NCI-H146 treated with DMSO at 0.1 percent for 48 hours (cell line): ENCODE results near the gene ARHGEF12.

Experiments
- DNase-seq: peaks from one replicate; lab custom pipeline; 2025; ENCODE audit not compliant: unreplicated experiment; lab: John Stamatoyannopoulos, UW

The ARHGEF12 gene

DNA sequence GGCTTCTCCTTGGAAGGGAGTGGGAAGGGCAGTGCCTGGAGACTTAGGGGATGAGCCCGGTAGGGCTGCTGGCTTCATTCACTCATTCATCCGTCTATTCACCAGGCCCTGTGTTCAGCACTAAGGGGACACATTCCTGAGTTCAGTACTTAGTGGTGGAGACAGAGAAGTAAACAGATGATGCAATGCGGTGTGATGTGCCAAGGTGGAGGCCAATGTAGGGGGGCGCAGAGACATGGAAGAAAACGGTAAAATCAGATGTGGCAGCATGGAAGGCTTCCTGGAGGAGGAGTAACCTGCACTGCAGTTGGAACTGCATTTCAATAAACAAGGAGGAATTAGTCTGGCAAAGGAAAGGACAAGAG, 196.6 kb downstream of the ARHGEF12 start:
- no peak for DNase-seq

DNA sequence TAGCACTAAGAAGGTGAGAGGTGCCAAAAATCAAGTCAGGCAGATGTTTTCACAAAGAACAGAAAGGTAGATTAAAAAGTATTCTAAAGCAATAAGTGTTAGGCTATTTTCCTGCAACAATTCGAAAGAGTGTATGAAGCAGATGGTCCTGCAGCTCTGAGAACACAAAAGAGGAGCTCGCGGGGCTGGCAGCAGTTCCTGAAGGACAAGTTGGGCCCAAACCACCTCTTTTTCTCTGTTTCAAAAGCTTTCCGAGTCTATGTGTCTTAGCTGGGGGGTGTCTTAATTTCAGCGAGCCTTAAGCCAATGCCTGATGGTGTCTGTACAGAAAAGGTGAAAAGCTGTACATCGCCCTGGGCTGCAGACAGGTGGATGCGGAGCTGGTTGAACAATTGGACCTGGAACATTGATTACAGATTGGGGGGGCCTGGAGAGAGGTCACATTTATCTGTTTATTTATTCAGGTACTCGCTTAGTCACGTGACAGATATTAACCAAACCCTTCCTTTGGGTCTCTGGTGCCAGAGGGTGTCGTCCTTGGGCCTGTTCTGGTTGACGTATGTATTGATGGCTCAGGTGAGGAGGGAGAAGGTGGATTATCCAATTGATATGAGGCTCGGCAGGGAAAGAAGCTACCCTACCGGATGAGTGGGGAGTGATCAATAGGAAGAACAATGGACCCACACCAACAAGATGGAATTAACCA, 200.0 kb downstream of the ARHGEF12 start:
- no peak for DNase-seq

DNA sequence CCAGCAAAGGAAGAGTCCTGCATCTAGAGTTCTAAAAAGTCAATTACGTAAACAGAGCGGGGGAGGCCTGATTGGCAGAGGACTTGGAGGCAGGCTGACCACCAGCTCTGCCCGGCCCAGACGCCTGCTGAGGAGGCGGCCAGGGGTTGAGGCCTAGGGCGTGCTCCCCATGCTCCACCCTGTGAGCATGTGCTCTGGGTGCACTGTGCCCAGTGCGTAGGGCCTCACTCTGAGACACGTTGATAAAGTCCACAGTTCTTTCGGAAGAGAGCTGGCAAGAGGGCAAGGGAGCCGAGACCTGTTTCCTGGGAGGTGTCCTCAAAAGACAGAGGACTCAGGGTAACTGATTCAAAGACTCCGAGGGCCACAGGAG, 200.6 kb downstream of the ARHGEF12 start:
- DNase-seq = no peak

DNA sequence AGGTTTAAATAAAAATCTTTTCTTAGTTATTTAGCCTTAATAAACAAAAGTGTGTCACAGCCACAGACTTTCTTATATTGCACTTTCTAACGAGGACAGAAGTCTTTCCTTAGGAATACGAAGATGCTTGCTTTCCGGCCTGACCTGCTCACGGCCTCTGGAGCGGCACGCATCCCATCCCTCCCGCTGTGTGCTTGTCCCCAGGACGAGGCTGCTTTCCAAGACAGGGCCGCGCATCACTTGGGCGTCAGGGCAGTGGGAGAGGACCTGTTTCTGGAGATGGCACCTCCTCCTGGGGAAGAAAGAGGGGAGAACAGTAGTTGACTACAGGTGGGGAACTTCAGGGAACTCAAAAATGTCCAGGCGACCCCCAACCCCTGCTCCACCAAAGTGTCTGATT, 201.8 kb downstream of the ARHGEF12 start:
- DNase-seq = no peak

DNA sequence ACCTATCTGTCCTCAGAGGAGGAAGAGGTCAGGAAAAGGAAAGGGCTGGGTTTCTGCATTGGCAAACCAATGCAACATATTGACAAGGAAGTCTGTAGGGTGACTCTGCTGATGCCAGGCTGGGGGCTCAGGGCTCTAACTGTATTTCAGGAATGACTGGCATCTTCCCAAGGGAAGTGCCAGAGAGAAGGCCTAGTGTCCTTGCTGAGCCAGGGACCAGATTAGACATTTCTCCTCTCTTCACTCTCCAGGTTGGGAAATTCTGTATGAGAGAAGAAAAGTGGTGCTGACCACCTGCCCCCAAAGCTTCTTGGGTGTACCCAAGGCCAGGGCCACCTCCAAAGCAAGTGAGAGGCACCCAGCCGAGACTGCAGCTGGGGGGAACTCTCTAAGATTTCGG, 202.5 kb downstream of the ARHGEF12 start:
- DNase-seq = no peak
